Medulla oblongata (tissue), 1 donor: Measurements from ENCODE around the gene TCP11.
"Not testable (repeated sequence)": the region's sequence is repeated elsewhere in the genome, so short reads cannot be mapped to it uniquely, and the experiment has no call there.

ENCODE experiments used
- DNase-seq: peaks from one replicate; pipeline ENCODE4 v3.0.0-alpha.2; 2015; ENCODE audit errors: extremely low spot score

The TCP11 gene

GRCh38 chr6:35146453-35146852 lies 5.3 kb upstream of the TCP11 start:
- peak; percentile 83 for DNase-seq

- no peak for DNase-seq
These were observed 4.6 kb upstream of the TCP11 start for GRCh38 chr6:35145757-35146156.

GRCh38 chr6:35142588-35143569 lies 1.7 kb upstream of the TCP11 start:
- DNase-seq: no peak

- no peak for DNase-seq
These were observed 516 bp downstream of the TCP11 start for GRCh38 chr6:35140639-35141006.

- DNase-seq: peak; percentile 86
These were observed 1.1 kb downstream of the TCP11 start for GRCh38 chr6:35139924-35140638.

- DNase-seq: no peak
These were observed 1.7 kb downstream of the TCP11 start for GRCh38 chr6:35139470-35139869.

- not testable (repeated sequence) for DNase-seq
These were observed 2.9 kb downstream of the TCP11 start for GRCh38 chr6:35138191-35138590.

GRCh38 chr6:35136185-35136584 lies 5.0 kb downstream of the TCP11 start:
- DNase-seq: no peak

- no peak for DNase-seq
These were observed 12.6 kb downstream of the TCP11 start for GRCh38 chr6:35128496-35128895.

GRCh38 chr6:35128042-35128441 lies 13.1 kb downstream of the TCP11 start:
- DNase-seq: no peak

GRCh38 chr6:35124356-35124755 lies 16.8 kb downstream of the TCP11 start:
- no peak for DNase-seq

GRCh38 chr6:35120746-35121145 lies 20.4 kb downstream of the TCP11 start:
- DNase-seq: no peak

GRCh38 chr6:35108309-35108885 lies 32.7 kb downstream of the TCP11 start:
- no peak for DNase-seq

GRCh38 chr6:35107761-35108160 lies 33.4 kb downstream of the TCP11 start:
- DNase-seq: not testable (repeated sequence)

GRCh38 chr6:35107208-35107607 lies 33.9 kb downstream of the TCP11 start:
- DNase-seq: not testable (repeated sequence)

- not testable (repeated sequence) for DNase-seq
These were observed 35.1 kb downstream of the TCP11 start for GRCh38 chr6:35106061-35106460.

- DNase-seq: no peak
These were observed 36.1 kb downstream of the TCP11 start for GRCh38 chr6:35105078-35105477.

GRCh38 chr6:35099116-35099515 lies 42.0 kb downstream of the TCP11 start:
- DNase-seq: no peak

GRCh38 chr6:35096129-35096862 lies 44.8 kb downstream of the TCP11 start:
- peak; percentile 18 for DNase-seq

GRCh38 chr6:35094183-35094582 lies 47.0 kb downstream of the TCP11 start:
- DNase-seq: no peak

- DNase-seq: no peak
These were observed 47.4 kb downstream of the TCP11 start for GRCh38 chr6:35093783-35094182.

- no peak for DNase-seq
These were observed 48.1 kb downstream of the TCP11 start for GRCh38 chr6:35093118-35093445.
